ENCODE measurements around the gene LRPAP1.
A peak's percentile ranks its signal among the peaks of the same experiment; 100 is the strongest.

Gene LRPAP1

DNA sequence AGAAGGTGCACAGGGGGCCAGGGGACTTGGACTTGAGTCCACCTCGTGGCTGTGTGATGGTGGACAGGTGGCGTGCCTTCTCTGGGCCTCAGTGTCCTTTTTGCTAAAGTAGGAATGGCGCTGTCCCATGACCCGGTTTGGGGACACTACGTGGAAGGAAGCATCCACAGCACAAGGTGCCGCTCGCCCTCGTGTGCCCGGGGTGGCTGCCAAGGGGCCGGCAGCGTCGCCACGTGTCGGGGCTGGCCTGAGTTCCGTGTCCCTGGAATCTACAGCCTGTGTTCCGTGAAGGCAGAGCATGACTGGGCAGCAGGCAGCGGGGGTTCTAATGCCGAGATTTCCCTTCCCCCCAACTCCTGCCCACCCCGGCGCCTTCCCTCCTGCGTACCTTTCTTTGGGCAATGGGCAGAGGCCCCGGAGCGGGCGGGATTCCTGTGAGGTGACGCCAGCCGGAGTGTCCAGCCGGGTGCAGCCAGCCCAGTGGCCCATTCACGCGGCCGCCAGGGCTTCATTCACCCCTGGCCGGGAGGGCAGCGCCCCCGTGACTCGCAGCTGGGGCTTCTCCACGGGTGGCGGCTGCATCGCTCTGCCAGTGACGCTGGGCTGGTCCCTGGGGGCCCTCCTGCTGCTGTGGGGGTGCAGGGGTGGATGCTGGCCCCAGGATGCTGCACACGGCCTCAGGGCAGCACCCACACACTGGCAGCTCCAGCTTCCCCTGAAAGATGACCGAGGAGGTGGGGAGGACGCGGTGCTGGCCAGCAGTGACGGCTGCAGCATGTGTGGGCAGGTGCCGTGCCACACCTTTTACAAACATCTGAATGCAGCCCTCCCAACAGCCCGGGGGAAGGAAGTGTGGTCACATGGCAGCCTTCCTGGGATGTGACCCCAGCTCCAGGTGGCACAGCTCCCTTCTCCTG lies 47.9 kb downstream of the LRPAP1 start:
- peak; percentile 41 to 82 (median 75) for DNase-seq

DNA sequence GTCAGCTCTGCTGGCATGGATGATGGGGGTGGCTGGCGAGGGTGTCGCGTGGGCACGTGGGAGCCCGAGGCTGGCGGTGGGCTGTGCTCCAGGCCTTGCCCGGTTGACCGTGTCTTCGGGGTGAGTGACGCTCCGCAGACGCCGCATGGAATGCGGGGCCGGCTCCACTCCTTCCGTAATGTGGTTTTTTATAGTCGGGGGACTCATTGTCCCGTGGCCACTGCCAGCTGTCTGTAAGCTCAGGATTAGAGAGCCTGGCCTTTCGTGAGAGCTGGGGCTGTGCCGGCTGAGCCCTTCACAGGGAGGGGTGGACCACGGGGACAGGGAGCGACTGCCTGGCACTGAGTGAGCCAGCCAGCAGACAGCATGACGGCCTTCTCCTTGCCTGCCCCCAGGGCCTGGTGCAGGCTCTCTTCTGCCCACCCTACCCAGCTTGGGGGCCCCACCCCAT lies 48.7 kb downstream of the LRPAP1 start:
- DNase-seq, result no peak

DNA sequence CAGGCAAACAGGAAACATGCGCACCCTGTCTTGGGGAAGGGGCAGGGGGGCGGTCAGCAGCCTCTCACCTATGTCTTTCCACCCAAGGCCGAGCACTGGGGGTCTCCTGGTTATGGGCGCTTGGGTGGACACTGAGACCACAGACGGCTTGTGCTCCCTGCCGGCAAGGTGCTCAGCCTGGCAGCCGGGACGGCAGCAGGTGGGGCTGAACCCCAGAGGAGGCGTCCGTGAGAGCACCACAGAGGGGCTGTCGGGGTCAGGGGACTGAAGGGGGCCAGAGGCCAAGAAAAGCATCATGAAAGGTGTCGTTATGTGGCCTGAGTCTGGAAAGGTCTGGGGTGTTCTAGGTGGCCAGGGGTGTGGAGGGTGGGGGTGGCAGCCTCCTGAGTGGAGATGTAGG lies 49.5 kb downstream of the LRPAP1 start:
- DNase-seq, result no peak

DNA sequence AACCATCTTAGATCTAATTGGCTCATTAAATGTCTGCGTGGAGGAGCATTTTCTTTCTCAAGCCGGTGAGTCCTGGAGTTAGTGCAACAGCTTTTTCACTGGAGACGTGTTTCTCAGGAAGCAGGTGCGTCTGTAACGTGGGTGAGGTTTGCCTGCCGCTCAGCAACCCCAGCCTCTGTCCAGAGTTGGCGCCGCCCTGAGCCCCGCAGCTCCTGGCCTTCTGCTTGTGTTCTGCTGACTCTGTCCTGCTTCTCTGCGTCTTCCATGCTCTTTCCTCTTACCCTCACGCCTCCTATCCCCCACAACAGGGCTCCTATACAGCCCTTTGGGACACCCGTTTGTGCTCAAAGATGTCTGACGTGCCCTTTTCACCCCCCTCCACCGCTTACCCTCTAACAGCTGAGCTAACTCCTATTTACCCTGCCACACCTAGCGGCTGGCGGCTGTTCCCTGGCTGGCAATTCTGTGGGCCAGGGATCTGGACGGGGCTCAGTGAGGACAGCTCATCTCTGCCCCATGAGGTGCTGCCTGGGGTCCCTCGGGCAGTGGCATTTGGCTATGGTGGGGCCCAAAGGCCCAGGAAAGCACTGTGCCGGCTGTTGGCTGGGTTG lies 50.3 kb downstream of the LRPAP1 start:
- DNase-seq, result peak; percentile 58 to 72 (median 64)

DNA sequence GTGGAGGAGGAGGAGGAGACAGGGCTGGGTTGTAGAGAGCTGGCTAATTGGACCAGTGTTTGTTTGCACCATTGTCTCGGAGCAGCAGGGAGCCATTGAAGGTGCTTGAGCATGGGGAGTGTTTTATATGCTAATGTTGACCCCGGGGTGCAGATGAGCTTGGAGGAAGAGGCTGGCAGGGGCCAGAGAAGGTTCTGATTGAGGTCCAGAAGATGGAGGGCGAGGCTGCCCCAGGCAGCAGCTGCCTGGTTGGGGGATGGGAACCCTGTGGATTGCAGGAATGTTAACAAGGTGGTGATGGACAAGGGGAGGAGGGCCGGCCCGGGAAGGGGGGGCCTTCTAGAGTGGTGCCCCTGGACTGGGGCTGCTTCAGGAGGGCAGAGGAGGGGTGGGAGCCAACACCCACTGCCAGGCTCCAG lies 51.1 kb downstream of the LRPAP1 start:
- peak; percentile 84 to 95 (median 86) for DNase-seq

DNA sequence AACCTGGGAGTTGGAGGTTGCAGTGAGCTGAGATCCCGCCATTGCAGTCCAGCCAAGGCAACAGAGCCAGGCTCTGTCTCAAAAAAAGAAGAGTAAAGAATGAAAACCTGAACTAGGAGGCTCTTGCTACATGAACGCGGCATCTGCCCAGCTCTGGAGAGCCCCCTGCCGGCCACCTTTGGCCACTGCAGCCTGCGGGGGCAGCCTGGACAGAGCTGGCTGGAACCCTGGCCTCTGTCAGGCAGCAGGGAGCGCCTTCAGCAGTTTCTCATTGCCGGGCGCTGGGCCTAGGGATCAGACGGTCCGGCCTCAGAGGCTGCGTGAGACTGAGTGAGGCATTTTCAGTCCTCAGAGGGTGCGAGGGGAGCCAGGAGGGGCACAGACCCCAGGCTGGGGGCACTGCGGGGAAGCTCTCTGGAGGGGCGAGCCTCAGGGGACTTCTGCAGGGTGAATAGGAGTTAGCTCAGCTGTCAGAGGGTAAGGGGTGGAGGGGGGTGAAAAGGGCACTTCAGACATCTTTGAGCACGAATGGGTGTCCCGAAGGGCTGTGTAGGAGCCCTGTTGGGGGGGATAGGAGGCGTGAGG lies 51.6 kb downstream of the LRPAP1 start:
- peak; percentile 81 to 88 (median 86) for DNase-seq

DNA sequence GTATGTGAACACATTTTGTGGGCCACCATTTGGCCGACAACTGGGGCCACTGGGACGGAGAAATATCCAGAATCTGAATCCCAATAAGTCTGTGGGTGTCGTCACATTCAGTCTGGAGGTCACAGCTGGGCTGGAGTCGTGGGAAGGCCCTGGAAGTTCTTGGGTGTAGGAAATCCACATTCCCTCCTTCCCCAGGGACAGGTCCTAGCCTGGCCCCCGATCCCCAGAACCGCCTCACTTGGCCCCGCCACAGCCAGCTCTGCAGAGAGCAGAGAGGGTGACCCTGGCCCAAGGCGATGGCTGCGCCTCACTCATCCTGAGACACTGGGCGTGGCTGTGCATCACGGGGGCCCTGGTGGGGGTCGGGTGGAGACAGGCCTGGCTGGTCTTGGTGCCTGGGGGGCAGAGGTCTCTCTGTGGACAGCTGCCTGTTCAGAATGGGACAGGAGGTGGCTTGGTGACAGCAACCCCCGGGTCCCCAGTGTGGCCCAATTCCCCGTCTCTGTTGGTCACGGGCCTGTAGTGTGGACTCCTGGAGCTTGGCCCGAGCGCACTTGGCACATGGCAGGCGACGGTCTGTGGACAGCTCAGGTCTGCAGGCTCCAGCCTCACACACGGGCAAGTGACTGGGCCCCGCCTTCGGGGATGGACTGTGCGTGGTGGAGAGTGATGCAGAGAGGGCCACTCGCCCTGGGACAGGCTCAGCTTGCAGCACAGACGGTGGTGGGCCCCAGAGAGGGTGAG lies 52.7 kb downstream of the LRPAP1 start:
- no peak for DNase-seq

DNA sequence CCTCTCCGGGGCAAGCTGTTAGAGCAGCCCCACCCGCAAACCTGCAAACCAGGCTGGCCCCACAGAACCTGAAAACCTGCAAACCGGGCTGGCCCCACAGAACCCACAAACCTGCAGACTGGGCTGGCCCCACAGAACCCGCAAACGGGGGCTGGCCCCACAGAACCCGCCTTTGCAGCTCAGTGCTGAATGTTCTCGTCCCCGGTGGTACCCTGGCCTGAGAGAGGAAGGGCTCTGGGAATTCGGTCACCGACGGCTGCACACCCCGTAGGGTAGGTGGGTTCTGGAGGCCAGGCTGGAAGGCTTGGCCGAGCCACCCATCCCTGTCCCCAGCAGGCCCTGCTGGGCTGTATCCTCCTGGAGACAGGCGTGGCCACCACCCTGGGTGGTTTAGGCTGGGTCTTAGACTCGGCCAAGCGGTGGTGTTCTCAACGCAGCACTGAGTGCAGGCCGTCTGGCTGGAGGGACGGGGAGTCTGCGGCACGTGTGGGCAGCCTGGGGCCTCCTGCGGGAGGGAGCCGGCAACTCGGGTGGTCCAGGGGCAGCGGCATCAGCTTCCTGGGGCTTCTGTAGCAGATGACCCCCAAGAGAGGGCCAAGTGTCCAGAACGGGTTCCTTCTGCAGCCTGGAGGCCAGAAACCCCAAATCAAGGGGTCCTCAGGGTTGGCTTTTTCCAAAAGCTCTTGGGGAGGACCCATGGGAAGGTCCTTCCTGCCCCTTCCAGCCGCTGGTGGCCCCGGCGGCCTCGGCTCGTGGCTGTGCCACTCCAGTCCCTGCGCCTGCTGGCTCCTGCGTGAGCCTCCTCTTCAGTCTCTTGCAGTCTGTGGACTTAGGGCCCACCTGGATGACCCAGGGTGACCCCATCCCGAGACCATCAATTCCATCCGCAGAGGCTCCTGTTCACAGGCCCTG lies 53.5 kb downstream of the LRPAP1 start:
- DNase-seq, result no peak

DNA sequence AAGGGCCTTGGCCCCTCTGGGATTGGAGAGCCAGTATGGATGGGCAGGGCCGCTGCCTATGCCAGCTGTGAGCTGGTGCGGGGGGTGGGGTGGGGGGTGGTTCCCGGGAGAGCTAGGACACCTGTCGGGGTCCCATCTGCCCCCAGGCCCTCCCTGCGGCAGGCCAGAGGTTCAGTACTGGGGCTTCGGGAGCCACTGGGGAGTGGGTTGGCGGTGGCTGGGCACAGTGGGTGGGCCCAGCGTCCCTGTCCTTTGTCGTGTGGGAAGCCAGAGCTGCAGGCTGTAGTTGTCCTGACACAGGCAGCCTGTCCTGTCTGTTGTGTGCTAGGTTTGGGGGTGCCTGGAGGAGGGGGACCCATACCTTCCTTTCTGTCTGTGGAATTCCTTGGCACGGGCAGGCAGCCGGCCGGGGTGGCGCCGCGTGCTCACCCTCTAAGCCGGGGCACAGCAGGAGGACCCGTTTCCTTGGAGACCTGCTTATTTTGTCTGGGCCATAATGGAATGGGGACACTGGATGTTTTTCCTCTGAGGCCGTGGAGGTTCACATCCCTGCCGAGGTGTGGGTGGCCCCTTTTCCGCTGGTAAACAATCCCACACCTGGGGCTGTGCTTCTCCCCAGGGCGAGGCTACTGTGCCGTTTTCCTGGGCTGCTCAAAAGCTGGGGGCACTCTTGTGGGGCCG lies 54.3 kb downstream of the LRPAP1 start:
- peak in 2 of 3 experiments; percentile 55 to 67 for DNase-seq

DNA sequence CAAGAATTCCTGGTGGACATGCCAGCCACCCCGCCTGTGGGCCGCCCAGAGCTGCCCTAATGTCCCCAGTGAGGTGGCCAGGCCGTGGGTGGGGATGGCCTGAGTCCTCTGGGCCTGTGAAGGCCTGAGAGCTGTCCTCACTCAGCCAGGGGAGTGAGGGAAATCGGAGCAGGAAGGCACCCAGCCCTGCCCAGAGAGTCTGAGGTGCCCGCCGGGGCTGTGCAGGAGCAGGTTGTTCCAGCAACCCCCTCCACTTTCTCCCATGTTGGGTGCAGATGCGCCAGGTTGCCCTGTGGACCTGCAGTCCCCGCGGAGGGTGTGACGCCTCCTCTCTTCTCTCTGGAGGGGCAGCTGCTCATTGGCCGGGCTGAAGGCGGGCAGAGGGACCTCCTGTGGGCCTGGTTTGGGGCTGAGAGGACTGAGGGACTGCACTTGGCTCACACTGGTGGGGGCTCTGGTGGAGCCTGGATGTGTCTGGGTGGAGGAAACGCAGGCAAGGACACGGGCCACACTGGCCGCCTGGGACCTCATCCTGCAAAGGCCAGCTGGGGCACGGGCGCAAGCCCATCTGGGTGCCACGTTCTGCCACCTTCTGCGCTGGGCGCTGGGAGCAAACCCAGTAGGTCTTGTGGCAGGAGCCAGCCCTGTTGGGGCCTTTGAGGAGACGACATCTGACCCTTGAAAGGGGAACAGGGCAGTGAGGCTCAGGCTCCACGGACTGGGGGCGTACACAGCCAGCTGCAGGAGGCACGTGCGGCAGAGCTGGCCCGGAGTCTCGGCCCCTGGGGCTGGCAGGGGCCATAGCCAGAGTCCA lies 55.1 kb downstream of the LRPAP1 start:
- DNase-seq, result peak in 1 of 3 experiments; percentile 30

DNA sequence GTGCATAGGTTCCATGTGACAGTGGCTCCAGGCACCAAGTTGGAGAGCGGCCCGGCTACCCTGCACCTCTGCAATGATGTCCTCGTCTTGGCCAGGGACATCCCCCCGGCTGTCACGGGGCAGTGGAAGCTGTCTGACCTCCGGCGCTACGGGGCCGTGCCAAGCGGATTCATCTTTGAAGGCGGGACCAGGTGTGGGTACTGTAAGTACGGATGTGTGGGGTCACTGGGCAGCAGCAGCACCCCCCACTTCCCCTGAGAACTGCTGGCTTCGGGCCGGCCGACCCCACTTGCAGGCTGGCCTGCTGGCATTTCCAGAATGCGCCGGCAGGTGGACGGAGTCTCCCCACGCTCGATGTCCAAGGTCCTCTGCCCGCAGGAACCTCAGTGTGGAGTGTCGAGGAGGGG lies 55.9 kb downstream of the LRPAP1 start:
- no peak for DNase-seq

DNA sequence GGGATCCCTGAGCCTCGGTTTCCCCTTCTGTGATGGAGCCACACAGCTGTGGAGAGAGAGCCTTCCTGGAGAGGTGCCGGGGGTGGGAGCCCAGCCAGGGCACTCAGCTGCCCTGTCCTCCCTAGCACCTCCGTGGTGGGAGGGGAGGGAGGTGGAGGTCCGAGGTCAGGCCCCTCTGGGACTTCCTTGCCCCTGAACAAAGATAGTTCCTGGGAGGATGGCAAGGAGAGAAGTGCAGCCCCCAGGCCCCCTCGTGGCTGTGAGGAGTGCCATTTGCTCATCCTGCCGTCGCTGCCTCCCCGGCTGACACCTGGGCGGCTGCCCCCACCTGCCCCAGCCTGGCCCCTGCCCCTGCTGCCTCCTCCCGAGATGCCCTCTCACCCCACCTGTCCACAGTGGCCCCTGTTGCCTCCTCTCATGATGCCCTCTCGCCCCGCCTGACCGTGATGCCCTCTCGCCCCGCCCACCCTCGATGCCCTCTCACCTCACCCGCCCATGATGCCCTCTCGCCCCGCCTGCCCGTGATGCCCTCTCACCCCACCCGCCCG lies 56.4 kb downstream of the LRPAP1 start:
- no peak for DNase-seq

DNA sequence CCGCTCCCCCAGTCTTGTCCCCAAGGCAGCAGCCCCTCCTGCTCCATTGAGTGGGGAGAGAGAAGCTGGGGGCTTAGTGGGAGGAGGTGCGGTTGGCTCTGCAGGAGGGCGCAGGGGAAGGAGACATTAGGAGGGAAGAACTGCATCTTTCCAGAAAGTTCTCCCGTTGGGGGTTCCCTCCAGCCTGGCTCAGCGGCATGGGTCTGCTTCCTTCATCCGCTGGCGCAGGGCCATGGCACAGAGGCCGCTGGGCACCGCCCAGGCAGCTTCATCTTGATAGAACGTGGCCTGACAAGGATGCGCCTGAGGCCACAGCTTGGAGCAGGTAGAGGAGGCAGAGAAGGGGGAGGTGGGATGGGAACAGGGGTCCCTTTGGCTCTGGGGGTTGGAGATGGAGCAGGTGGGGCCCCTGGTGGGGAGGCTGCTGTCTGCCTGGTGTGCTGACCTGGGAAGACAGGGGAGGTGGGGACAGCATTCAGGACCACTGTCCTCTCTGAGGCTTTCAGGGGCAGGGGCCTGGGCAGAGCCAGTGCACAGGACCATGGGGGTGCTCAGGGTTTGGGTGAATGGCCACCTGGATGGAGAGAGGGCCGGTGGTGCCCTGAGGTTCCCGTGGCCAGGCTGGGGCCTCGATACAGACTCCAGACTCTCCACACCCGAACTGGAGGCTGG lies 57.0 kb downstream of the LRPAP1 start:
- no peak for DNase-seq

DNA sequence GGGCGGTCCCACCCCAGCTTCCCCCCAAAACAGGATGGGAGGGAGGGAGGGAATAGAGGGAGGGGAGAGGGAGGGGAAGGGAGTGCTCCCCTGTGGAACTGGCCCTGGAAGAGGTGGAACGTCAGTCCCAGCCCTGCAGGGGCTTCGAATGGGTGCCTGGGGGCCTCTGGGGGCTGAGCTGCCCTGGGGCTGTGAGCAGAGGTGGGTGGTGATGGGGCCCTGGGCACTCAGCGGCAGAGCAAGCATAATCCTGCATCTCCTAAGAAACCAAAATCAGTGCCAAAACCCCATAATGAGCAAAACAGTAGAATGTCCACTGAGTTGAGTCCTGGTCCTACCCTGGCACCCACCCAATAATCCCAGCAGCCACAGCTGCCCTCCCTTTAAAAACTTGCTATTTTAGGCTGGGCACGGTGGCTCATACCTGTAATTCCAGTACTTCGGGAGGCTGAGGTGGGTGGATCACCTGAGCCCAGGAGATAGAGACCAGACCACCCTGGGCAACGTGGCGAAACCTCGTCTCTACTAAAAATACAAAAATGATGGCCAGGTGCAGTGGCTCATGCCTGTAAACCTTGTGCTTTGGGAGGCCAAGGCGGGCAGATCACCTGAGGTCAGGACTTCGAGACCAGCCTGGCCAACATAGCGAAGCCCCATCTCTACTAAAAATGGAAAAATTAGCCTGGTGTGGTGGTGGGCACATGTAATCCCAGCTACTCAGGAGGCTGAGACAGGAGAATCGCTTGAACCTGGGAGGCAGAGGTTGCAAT lies 58.0 kb downstream of the LRPAP1 start:
- no peak for DNase-seq

DNA sequence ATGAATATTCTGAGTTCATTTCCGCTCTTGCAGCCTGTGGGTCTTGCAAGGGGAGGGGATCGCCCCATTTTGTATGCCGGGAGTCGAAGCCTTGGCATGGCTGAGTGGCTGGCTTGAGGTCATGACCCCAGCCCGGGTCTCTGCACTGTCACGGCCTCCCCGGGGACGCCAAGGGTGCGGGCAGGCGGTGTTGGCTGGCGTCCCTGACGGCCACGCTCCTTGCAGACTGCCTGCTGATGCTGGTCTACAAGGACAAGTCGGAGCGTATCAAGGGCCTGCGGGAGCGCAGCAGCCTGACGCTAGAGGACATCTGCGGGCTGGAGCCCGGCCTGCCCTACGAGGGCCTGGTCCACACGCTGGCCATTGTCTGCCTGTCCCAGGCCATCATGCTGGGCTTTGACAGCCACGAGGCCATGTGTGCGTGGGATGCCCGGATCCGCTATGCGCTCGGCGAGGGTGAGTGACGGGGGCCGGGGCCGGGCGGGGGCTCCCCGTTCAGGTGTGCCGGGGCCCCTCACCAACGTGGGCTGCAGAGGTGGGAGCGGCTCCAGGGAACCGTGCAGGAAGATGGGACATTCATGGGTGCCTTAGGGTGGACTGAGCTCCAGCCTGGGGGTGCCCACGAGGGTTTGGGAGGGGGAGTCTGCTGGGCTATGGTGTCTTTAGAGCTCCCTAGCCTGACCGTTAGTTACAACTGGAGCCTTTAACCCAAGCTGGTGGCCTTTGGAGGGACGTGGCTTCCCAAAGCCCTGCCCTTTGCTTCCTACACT lies 58.9 kb downstream of the LRPAP1 start:
- no peak for DNase-seq

DNA sequence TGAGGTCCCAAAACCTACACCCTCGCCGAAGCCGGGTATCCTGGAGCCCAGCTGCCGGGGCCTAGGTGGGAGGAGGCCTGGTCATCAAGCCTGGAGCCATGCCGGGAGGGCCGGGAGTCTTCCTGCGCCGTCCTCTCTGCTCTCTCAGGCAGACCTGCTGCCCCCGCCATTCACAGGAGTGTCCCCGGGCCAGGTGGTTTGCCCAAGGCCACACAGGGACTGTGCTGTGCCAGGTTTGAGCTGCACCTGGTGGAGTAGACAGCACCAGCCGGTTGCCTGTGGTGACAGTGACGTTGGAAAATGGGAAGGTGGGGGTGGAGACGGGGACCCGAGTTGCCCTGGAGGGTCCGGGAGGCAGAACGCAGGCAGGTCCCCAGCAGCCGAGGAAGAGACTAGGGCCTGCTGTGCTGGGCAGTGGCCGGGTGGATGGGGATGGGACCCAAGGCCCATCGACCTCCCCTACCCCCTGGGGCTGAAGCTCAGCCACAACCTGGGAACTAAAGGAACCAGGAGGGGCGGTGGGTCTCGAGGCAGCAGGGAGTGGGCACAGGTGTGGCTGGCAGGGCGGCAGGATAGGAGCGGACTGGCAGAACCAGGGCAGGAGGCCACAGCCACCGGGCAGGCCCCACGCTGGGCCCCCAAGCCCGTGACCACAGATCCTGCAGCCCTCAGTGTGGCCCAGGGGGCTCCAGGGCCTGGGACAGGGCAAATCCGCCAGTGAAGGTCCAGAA lies 59.6 kb downstream of the LRPAP1 start:
- DNase-seq, result peak in 2 of 3 experiments; percentile 72 to 82

DNA sequence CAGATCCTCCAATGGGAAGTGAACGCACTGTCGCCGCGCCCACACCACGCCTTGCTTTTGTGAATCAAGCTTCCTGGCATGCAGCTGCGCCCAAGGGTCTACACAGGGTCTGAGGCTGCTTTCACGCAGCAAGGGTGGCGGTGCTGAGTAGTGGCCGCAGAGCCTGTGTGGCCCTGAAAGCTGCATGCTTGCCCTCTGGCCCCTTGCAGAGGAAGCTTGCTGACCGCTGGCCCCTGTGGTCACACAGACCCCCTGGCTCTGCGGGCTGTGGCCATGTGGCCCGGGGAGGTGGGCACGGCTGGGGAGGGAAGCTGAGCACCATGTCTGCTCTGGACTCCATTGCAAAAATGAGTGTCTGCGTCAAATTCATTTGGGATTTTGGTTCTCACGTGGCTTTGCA lies 60.3 kb downstream of the LRPAP1 start:
- DNase-seq, result no peak
